NCI-H748 (cell line): ENCODE data around the gene RAVER2.

Experiments
- DNase-seq: peaks from one replicate; lab custom pipeline; 2025; ENCODE audit not compliant: unreplicated experiment; lab: John Stamatoyannopoulos, UW

Gene RAVER2

DNA sequence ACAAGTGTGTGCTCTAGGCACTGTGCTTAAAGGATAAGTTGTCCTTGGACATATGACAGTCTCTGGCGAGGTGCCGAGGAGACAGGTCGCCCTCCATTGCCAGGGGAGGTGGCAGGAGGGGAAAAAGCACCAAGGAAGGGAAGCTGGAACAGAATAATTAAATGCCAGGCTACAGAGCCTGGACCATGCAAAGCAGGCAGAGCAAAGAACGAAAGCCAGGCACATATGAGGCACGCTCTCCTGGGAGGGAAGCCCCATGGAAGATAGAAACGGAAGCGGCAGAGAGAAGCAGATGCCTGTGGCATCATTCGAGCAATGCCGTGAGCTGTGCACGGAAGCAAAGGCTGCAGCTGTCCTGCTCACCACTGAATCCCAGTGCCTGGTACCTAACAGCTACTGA lies 130.2 kb downstream of the RAVER2 start:
- no peak for DNase-seq

DNA sequence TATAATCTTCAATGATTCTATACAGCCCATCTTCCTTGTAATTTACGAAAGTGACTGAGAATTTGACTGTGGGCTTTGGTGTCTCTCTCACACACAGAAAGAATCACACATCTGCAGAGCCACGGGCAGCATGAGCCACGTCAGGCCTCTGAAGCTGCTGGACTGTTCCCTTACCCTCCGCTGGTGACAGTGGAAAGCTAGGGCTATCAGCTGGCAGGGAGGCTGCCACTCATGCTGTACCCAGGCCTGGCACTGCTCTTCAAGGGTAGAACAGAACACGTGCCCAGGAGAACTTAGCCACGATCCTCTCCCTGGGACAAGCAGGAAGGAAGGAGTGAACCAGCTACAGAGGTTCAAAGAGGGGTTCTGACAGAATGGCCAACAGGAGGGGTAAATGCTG lies 130.7 kb downstream of the RAVER2 start:
- no peak for DNase-seq

DNA sequence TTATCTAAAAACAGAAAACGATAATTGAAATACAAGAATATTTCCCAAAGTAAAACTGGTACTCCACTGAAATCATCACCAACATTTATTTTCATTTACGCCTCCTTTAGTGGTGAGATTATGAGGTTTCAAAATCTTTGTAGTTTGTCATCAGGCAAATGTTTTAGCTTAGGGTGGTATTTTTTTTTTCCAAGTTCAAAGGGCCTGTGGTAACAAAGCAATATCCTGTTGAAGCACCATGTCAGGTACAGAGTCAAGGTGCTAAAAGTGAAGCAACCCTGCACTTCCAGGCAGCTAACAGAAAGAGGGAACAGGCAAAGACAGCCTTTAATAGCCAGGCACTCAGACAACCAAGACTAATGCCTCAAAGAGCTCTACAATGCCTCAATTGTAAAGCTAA lies 132.3 kb downstream of the RAVER2 start:
- DNase-seq: no peak

DNA sequence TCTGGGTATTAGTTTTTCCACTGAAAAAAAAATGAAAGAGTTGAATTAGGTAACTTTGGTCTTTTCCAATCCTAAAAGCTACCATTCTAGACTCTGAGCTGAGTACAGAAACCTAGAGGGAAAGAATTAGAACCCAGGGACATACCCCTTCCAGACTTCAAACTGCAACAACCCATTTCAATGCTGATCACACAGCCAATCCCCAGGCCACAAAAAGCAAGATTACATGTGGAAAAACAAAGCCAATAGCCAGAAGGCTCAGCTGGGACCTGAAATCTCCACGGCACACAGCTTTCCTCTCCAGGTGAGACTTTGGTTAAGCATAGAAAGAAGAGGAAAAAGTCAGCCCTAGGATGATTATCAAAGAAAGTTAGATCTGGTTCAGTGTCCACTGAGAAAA lies 132.7 kb downstream of the RAVER2 start:
- no peak for DNase-seq

DNA sequence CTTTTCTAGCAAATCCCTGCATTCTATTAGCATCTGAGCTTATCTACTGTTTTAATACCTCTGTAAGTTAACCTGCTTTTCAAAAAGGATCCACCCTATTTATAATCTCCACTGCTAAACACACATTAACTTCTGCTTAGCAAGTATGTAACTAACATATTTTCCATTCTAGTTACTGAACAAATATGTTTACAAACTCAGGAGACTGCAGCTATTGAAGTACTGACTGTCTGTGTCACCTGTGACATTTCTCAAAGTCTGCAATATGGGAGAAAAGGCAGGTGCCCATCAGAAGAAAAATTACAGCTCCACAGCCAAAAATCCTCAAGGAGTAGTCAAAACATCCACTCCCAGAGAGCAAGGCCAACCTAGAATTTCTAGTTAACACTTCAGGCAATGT lies 133.2 kb downstream of the RAVER2 start:
- no peak for DNase-seq

DNA sequence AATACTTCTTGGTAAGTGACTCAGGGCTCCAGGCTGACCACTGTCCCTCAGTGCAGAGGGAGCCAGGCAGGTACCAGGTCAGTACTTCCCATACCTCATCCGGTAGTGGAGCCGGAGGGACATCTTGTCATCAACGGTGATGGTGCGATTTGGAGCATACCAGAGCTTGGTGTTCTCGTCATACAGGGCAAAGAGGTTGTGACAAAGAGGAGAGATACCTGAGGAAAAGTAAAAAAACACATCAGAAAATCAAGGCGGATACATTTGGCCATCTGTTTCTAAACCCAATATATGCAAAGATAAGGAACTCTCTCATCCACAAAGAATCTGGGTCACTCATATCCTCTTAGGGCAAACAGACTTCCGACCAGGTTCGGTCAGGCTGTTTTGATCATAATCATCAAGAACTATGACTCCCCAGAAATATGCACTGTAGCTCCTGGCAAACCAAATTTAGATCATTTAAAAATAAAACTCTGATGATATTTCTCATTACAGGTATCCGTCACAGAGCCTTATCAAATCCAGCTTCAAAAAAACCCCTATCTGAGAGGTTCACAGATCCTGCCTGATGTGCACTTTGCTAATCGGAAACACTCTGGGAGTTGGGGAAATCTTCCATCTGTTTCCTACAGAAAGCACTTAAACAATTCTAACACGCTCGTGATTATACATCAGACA lies 134.2 kb downstream of the RAVER2 start:
- no peak for DNase-seq

DNA sequence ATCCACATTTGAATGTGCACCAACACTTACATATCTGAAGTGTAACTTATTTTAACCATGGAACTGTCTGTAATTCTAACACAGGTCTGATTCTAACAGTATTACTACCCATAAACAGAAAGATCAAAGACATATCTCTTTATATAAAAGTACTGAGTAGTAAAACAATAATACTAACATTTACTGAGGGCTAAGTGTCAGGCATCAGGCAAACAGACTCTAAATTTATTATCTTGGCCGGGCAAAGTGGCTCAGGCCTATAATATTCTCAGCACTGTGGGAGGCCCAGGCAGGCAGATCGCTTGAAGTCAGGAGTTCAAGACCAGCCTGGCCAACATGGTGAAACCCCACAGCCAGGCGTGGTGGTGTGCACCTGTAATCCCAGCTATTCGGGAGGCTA lies 135.6 kb downstream of the RAVER2 start:
- no peak for DNase-seq

DNA sequence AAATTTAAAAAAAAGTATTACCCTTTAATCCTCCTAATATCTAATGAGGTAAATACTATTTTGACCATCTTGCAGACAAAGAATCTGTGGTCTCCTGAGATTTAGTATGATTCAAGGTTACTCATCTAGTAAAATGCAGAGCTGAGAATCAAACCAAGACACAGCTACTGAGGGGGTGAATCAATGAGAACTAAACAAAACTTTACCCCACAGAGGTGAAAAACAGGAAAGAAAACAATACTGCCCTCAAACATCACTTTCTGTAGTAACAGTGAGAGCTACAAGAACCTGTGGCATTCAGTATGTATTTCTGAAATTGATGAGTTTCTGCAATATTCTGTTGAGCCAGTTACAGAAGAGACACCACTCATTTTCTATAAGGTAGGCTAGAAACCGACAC lies 136.4 kb downstream of the RAVER2 start:
- no peak for DNase-seq
